ENCODE measurements around the gene SAMD13.

- no peak for TF ChIP-seq ELF1 (IDR thresholded peaks at IDR 0.05)
- no peak for TF ChIP-seq CTCF (IDR thresholded peaks at IDR 0.05)
- no peak for TF ChIP-seq FOXM1 (IDR thresholded peaks at IDR 0.05; ENCODE audit: low read depth)
These were observed 38.0 kb downstream of the SAMD13 start for GRCh38 chr1:84339503-84339902.

Data from SK-N-SH (cell line).